ENCODE measurements around the gene SF3A1. TPM values are rescaled to one million over a fixed set of nuclear protein-coding genes. Genes with fewer than 3 reads are reported as not detected.

The SF3A1 gene
- total and polyA plus RNA-seq, 2 of the 8 experiments (the other 6 are each of a cell fraction or from before 2014, with no cell fraction given) = 27.8 to 285 TPM

DNA sequence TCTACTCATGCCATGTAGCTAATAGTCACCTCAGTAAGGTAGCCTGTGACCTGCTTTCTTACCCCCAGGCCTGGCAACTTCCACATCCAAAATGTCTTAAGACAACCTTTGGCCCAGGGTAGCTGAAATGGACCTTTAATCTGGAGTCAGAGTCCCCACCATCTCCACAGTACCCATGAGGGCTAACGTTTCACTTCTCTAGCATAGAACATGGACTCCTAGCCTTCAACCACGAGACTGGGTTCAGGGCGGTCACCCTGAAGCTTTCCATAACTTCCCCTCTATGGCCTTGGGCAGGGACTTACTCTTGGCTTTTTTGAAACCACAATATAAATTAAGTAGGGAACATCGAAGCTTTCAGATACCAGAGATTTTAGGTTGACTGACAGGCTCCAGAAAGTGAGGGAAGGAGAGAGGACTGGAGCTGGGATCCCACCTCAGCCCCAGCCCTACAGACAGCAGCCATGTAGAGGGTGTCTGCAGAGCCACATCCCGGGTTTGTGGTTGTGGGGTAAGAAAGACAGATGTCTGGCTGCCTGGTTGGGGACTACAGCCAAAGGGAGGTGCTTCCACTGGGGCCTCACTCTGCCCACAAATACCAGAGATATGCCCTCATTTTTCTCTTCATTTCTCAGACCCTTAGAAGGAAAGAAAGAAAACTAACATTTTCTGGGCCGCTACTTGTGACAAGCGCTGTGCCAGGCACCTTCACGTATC, 32.5 kb downstream of the SF3A1 start:
- no peak overlapping the region for H2BK20ac ChIP-seq (ENCODE audit: low read length)
- H2BK15ac ChIP-seq (ENCODE audit: low read length) = no peak overlapping the region
- FAIRE-seq (no peak), DNase-seq (ENCODE audit: low read depth in 1 of 2, low spot score in 2 of 2) (no peak)
- H3K79me1 ChIP-seq (ENCODE audit: low read depth, low read length) = peaks cover 3% of the 10 kb centered on the region
- H2BK5ac ChIP-seq (ENCODE audit: low read depth, low read length) = no peak overlapping the region
- H4K8ac ChIP-seq (ENCODE audit: extremely low read depth, insufficient read depth, low read length) = no peak overlapping the region
- H3K9me3 ChIP-seq (ENCODE audit: insufficient read depth in 2 of 2, low read depth in 1 of 2, low read length in 1 of 2) = no peaks in the 10 kb centered on the region
- H3K4ac ChIP-seq (replicated peaks; ENCODE audit: insufficient read length, low read depth, low read length) = no peak overlapping the region
- H3K4me2 ChIP-seq (ENCODE audit: insufficient read depth in 1 of 2, low read depth in 2 of 2, low read length in 2 of 2) = no peak overlapping the region
- H3K4me1 ChIP-seq (replicated peaks in 1 of 4; ENCODE audit: control insufficient read depth in 3 of 4, insufficient read depth in 4 of 4, low read length in 3 of 4) = peaks cover 0 to 14% (median 7%) of the 10 kb centered on the region in 4 experiments; a peak in 6 of 7 replicates
- no peak overlapping the region for H3K4me3 ChIP-seq (ENCODE audit: extremely low read depth in 1 of 4, insufficient read depth in 2 of 4, low read depth in 3 of 4, low read length in 4 of 4)
- no peak overlapping the region for H2AFZ ChIP-seq (ENCODE audit: low read length)
- H2BK120ac ChIP-seq (replicated peaks; ENCODE audit: low read depth, low read length) = no peak overlapping the region
- H3K27ac ChIP-seq (ENCODE audit: low read depth, low read length) = no peak overlapping the region
- H3K56ac ChIP-seq (replicated peaks; ENCODE audit: insufficient read length, low read depth, low read length) = no peak overlapping the region
- POLR2A ChIA-PET (ENCODE audit: partially characterized antibody) = interaction anchor here (1.1 kb wide), 1 partner anchor 56 kb away, joined by 3 read pairs; no protein-coding TSS in a partner anchor
- H3K23me2 ChIP-seq (ENCODE audit: low read depth, low read length) = peaks cover 4% of the 10 kb centered on the region
- H2BK12ac ChIP-seq (ENCODE audit: low read depth, low read length) = no peak overlapping the region
- H4K91ac ChIP-seq (replicated peaks; ENCODE audit: insufficient read length, low read length) = no peak overlapping the region
- no peaks in the 10 kb centered on the region for H3K79me2 ChIP-seq (ENCODE audit: control insufficient read depth in 1 of 2, insufficient read depth in 2 of 2, low read length in 2 of 2)
- no peak overlapping the region for H3K9ac ChIP-seq (replicated peaks in 1 of 4; ENCODE audit: extremely low read depth in 1 of 4, low read depth in 3 of 4, low read length in 3 of 4)
- peaks cover 0 to 7% of the 10 kb centered on the region in 2 experiments for H4K20me1 ChIP-seq (replicated peaks in 1 of 2; ENCODE audit: control insufficient read depth in 1 of 2, insufficient read depth in 2 of 2, low read length in 2 of 2)
- H3K27me3 ChIP-seq (replicated peaks in 1 of 4; ENCODE audit: control insufficient read depth in 3 of 4, extremely low read depth in 1 of 4, insufficient read depth in 3 of 4, low read length in 3 of 4) = no peaks in the 10 kb centered on the region
- no peak overlapping the region for H3K23ac ChIP-seq (ENCODE audit: insufficient read length)
- H4K5ac ChIP-seq (ENCODE audit: insufficient read length, low read depth, low read length) = no peak overlapping the region
- no peak overlapping the region for H3K14ac ChIP-seq (ENCODE audit: insufficient read length)
- H2AK5ac ChIP-seq (ENCODE audit: low read depth, low read length) = no peak overlapping the region
- CTCF ChIA-PET (ENCODE audit: partially characterized antibody) = interaction anchor here (0.6 to 20.1 kb wide), 8 partner anchors 12 to 690 kb away, joined by 3 to 203 read pairs (median 3); partner anchors contain the start of genes CASTOR1 and RNF215
- no peaks in the 10 kb centered on the region for H3K36me3 ChIP-seq (ENCODE audit: control insufficient read depth in 2 of 4, insufficient read depth in 4 of 4, low read length in 3 of 4)
- WGBS, 2 experiments (ENCODE audit: extremely low coverage in 1 of 2, insufficient coverage in 1 of 2, insufficient read length in 1 of 2, insufficient replicate concordance in 2 of 2, low coverage in 1 of 2, low lambda C conversion rate in 2 of 2, missing lambda C conversion rate in 1 of 2) = 88% methylated on average over 8 of the region's 8 CpGs; no CpG with 5 or more reads in 1 of the 2 experiments
- no peak overlapping the region for H3K18ac ChIP-seq (ENCODE audit: extremely low read depth, low read length)
- no peak for TF ChIP-seq ASH2L (IDR thresholded peaks at IDR 0.05; ENCODE audit: low read length)
- TF ChIP-seq NRF1 (IDR thresholded peaks at IDR 0.05; ENCODE audit: low read depth, low read length) = no peak
- TF ChIP-seq EZH2 (IDR thresholded peaks at IDR 0.05; ENCODE audit: low read depth, low read length, severe bottlenecking) = no peak
- no peak for TF ChIP-seq NANOG (IDR thresholded peaks at IDR 0.05; ENCODE audit: insufficient read depth, low read depth, low read length, poor library complexity, severe bottlenecking)
- TF ChIP-seq, protein P1, sequence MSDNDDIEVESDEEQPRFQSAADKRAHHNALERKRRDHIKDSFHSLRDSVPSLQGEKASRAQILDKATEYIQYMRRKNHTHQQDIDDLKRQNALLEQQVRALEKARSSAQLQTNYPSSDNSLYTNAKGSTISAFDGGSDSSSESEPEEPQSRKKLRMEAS (IDR thresholded peaks at IDR 0.05) = no peak
- TF ChIP-seq CHD2 (IDR thresholded peaks at IDR 0.05; ENCODE audit: low read length) = no peak
- TF ChIP-seq SUZ12 (IDR thresholded peaks at IDR 0.05; ENCODE audit: low read length) = no peak
